HL-60 (cell line): ENCODE data around the gene KRTAP4-12.
"Not testable (repeated sequence)": the region's sequence is repeated elsewhere in the genome, so short reads cannot be mapped to it uniquely, and the experiment has no call there.

Experiments
- GABPA ChIP-seq: IDR thresholded peaks from 2 replicates; pipeline ENCODE4 v1.6.1; 2012; ENCODE audit warnings: low read depth
- POLR2AphosphoS5 ChIP-seq: IDR thresholded peaks from 2 replicates; pipeline ENCODE4 v1.6.1; 2012; ENCODE audit warnings: low read depth
- TF ChIP-seq, protein P1 (sequence below): IDR thresholded peaks from one replicate; pipeline ENCODE4 v1.5.1; 2011; ENCODE audit warnings: low read length, control low read depth, inconsistent platforms; ENCODE audit not compliant: insufficient read depth
- TF ChIP-seq, protein P2 (sequence below): IDR thresholded peaks from 2 replicates; pipeline ENCODE4 v1.6.1; 2012; ENCODE audit warnings: low read depth; ENCODE audit not compliant: insufficient replicate concordance

DNA sequence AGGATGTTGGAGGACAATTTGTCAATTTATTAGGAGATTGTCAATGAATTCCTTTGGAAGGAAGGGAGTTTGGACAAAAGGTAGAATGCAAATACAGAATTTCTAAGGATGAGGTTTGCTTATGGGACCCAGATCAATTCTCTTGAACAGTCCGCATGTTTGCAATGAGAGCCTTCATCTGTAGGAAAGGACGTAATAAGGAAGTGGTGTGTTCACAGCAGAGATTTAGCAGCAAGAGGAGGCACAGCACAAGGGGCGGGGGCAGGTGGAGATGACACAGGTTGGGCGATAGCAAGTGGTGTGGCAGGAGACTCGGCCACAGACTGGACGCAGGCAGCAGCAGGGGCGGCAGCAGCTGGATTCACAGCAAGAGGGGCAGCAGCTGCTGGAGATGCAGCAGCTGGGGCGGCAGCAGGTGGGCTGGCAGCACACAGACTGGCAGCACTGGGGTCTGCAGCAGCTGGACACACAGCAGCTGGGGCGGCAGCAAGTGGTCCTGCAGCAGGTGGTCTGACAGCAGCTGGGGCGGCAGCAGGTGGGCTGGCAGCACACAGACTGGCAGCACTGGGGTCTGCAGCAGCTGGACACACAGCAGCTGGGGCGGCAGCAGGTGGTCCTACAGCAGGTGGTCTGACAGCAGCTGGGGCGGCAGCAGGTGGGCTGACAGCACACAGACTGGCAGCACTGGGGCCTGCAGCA is 541 bp downstream of the KRTAP4-12 start:
- TF ChIP-seq, protein P1, sequence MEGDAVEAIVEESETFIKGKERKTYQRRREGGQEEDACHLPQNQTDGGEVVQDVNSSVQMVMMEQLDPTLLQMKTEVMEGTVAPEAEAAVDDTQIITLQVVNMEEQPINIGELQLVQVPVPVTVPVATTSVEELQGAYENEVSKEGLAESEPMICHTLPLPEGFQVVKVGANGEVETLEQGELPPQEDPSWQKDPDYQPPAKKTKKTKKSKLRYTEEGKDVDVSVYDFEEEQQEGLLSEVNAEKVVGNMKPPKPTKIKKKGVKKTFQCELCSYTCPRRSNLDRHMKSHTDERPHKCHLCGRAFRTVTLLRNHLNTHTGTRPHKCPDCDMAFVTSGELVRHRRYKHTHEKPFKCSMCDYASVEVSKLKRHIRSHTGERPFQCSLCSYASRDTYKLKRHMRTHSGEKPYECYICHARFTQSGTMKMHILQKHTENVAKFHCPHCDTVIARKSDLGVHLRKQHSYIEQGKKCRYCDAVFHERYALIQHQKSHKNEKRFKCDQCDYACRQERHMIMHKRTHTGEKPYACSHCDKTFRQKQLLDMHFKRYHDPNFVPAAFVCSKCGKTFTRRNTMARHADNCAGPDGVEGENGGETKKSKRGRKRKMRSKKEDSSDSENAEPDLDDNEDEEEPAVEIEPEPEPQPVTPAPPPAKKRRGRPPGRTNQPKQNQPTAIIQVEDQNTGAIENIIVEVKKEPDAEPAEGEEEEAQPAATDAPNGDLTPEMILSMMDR = not testable (repeated sequence)
- TF ChIP-seq GABPA, POLR2AphosphoS5: not testable (repeated sequence)
- TF ChIP-seq, protein P2, sequence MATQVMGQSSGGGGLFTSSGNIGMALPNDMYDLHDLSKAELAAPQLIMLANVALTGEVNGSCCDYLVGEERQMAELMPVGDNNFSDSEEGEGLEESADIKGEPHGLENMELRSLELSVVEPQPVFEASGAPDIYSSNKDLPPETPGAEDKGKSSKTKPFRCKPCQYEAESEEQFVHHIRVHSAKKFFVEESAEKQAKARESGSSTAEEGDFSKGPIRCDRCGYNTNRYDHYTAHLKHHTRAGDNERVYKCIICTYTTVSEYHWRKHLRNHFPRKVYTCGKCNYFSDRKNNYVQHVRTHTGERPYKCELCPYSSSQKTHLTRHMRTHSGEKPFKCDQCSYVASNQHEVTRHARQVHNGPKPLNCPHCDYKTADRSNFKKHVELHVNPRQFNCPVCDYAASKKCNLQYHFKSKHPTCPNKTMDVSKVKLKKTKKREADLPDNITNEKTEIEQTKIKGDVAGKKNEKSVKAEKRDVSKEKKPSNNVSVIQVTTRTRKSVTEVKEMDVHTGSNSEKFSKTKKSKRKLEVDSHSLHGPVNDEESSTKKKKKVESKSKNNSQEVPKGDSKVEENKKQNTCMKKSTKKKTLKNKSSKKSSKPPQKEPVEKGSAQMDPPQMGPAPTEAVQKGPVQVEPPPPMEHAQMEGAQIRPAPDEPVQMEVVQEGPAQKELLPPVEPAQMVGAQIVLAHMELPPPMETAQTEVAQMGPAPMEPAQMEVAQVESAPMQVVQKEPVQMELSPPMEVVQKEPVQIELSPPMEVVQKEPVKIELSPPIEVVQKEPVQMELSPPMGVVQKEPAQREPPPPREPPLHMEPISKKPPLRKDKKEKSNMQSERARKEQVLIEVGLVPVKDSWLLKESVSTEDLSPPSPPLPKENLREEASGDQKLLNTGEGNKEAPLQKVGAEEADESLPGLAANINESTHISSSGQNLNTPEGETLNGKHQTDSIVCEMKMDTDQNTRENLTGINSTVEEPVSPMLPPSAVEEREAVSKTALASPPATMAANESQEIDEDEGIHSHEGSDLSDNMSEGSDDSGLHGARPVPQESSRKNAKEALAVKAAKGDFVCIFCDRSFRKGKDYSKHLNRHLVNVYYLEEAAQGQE = not testable (repeated sequence)
